CD8-positive, alpha-beta memory T cell (primary cell): ENCODE measurements around the gene EN2. TPM values are rescaled to one million over a fixed set of nuclear protein-coding genes. Genes with fewer than 3 reads are reported as not detected.
A peak's percentile ranks its signal among the peaks of the same experiment; 100 is the strongest.

Experiments
- CTCF ChIA-PET: fragments of 350-600 bp; sonication (Branson Sonifier 250); formaldehyde crosslinking; loops from one replicate; lab custom pipeline; 2021; ENCODE audit warnings: antibody characterized with exemption; lab: Charles Lee
- POLR2A ChIA-PET: fragments of 350-600 bp; sonication (Branson Sonifier 250); formaldehyde crosslinking; loops from one replicate; lab custom pipeline; 2021; ENCODE audit warnings: antibody characterized with exemption; lab: Charles Lee
- DNase-seq, 5 donors: peaks; one replicate each; pipeline versions ENCODE4 v3.0.0 to v3.0.0-alpha.2; 2020 to 2022; ENCODE audit warnings: mixed read lengths in 1 of 5
- H3K27ac ChIP-seq: one replicate; pipeline ENCODE4 v1.7.0; 2013; ENCODE audit warnings: low read depth, mild to moderate bottlenecking, low read length, moderate library complexity
- H3K27me3 ChIP-seq: 2 replicates; pipeline ENCODE4 v1.7.0; 2013; ENCODE audit warnings: low read length, mild to moderate bottlenecking; ENCODE audit not compliant: insufficient read depth, poor library complexity, severe bottlenecking
- H3K36me3 ChIP-seq: 2 replicates; pipeline ENCODE4 v1.7.0; 2013; ENCODE audit warnings: mild to moderate bottlenecking, low read length, moderate library complexity; ENCODE audit not compliant: insufficient read depth
- H3K4me1 ChIP-seq: 2 replicates; pipeline ENCODE4 v1.7.0; 2013; ENCODE audit warnings: mild to moderate bottlenecking, low read length, moderate library complexity; ENCODE audit not compliant: insufficient read depth
- H3K4me3 ChIP-seq: 2 replicates; pipeline ENCODE4 v1.7.0; 2013; ENCODE audit warnings: mild to moderate bottlenecking, low read length
- H3K9me3 ChIP-seq: 2 replicates; pipeline ENCODE4 v1.7.0; 2013; ENCODE audit warnings: mild to moderate bottlenecking, low read length
- H3K27ac Mint-ChIP-seq, 8 donors: one replicate each; pipeline ENCODE4 v1.8.0; 2020 to 2021; ENCODE audit warnings: mixed read lengths in 8 of 8, mild to moderate bottlenecking in 6 of 8, inconsistent platforms in 3 of 8, moderate library complexity in 3 of 8
- H3K27me3 Mint-ChIP-seq, 2 donors: one replicate each; pipeline ENCODE4 v1.8.0; 2020 to 2021; ENCODE audit warnings: mixed read lengths in 2 of 2, mild to moderate bottlenecking in 1 of 2, moderate library complexity in 1 of 2
- H3K36me3 Mint-ChIP-seq, 3 donors: one replicate each; pipeline ENCODE4 v1.8.0; 2020 to 2021; ENCODE audit warnings: mixed read lengths in 3 of 3, inconsistent platforms in 1 of 3, mild to moderate bottlenecking in 1 of 3
- H3K4me1 Mint-ChIP-seq, 3 donors: one replicate each; pipeline ENCODE4 v1.8.0; 2020 to 2021; ENCODE audit warnings: mixed read lengths in 3 of 3, inconsistent platforms in 1 of 3, mild to moderate bottlenecking in 1 of 3
- H3K4me3 Mint-ChIP-seq, 7 donors: one replicate each; pipeline ENCODE4 v1.8.0; 2020 to 2021; ENCODE audit warnings: mixed read lengths in 7 of 7, mild to moderate bottlenecking in 6 of 7, moderate library complexity in 4 of 7, inconsistent platforms in 2 of 7
- H3K9me3 Mint-ChIP-seq, 5 donors: one replicate each; pipeline ENCODE4 v1.8.0; 2020 to 2022; ENCODE audit warnings: mixed read lengths in 5 of 5, mild to moderate bottlenecking in 3 of 5, moderate library complexity in 2 of 5, inconsistent platforms in 1 of 5
- polyA plus RNA-seq: library from polyadenylated mRNA; unstranded; fragments of 300-500 nt; fragmentation: Illumina TruSeq; gene quantifications from one replicate; pipeline ENCODE4 v1.2.3, GENCODE V29; 2021
- total RNA-seq, 2 experiments: library from RNA; stranded (reverse); gene quantifications; one replicate each; pipeline ENCODE4 v1.2.3, GENCODE V29; 2021

EN2 gene
- total and polyA plus RNA-seq, 3 experiments from 2014 or later = not detected

DNA sequence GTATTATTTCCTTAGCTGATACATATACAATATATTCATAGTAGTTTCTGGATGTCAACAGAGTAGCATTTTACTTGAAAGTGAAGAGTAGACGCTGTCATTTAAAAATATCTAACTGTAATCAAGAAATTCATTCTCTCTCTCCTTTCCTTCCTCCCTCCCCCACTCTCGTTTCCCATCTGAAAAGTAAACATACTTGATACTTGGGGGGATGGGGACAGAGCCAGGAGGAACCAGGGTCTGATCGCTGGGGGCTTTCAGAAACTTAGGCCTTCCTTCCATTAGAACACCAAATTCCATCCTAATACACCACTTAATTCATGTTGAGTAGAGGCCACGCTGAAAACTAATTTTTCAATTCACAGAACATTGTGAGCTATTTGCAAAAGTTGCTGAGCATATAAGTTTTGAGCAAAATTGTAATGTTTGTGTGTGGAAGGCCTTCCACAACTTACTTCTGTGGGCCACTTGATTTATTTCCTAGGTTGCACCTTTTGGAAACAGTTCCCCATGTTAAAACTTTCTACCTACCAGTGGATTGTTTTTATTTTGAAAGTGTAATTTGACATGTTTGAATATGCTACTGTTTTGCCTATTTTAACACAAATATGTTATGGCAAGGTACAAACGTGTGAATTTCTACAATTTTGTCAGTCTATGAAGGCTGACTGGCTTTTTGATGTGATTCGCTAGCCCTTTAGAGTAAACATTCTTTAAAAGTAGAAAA, 53.2 kb downstream of the EN2 start:
- Mint-ChIP-seq H3K4me3 (no peak overlapping the region), H3K4me1 (peaks cover 16 to 31% (median 21%) of the 10 kb centered on the region in 3 donors), H3K36me3 (no peaks in the 10 kb centered on the region), H3K9me3 (peaks cover 0 to 8% (median 5%) of the 10 kb centered on the region in 5 donors), H3K27me3 (peaks cover 61 to 90% of the 10 kb centered on the region in 2 donors), H3K27ac (peak overlapping the region in 1 of 8 donors; percentile 43)
- no peaks in the 10 kb centered on the region for H3K36me3 ChIP-seq
- H3K27ac ChIP-seq = no peak overlapping the region
- ChIA-PET POLR2A (no interaction called here), CTCF (no interaction called here)
- H3K4me1 ChIP-seq = peaks cover 4% of the 10 kb centered on the region
- H3K27me3 ChIP-seq = peaks cover 58% of the 10 kb centered on the region
- DNase-seq = no peak
- H3K9me3 ChIP-seq = no peaks in the 10 kb centered on the region
- H3K4me3 ChIP-seq = no peak overlapping the region

- POLR2A ChIA-PET = no interaction called here
Measured at GRCh38 chr7:155511702-155511996, 53.7 kb downstream of the EN2 start.

GRCh38 chr7:155512246-155512887, 54.4 kb downstream of the EN2 start:
- no peak for DNase-seq
- Histone ChIP-seq H3K4me1 (no peaks in the 10 kb centered on the region), H3K27me3 (peaks cover 45% of the 10 kb centered on the region), H3K4me3 (no peak overlapping the region), H3K9me3 (no peaks in the 10 kb centered on the region), H3K27ac (no peak overlapping the region), H3K36me3 (no peaks in the 10 kb centered on the region)
- Mint-ChIP-seq H3K27ac (no peak overlapping the region), H3K36me3 (no peaks in the 10 kb centered on the region), H3K4me1 (peaks cover 12 to 23% (median 14%) of the 10 kb centered on the region in 3 donors), H3K9me3 (peaks cover 0 to 6% (median 5%) of the 10 kb centered on the region in 5 donors), H3K27me3 (peaks cover 55 to 88% of the 10 kb centered on the region in 2 donors), H3K4me3 (no peak overlapping the region)
- POLR2A ChIA-PET = no interaction called here
- CTCF ChIA-PET = no interaction called here

More at GRCh38 chr7:155511702-155511996, 53.7 kb downstream of the EN2 start:
- Mint-ChIP-seq H3K36me3 (no peaks in the 10 kb centered on the region), H3K9me3 (peaks cover 0 to 8% (median 5%) of the 10 kb centered on the region in 5 donors), H3K27me3 (peaks cover 58 to 89% of the 10 kb centered on the region in 2 donors), H3K4me3 (no peak overlapping the region), H3K4me1 (peaks cover 16 to 30% (median 19%) of the 10 kb centered on the region in 3 donors), H3K27ac (no peak overlapping the region)
- Histone ChIP-seq H3K27me3 (peaks cover 53% of the 10 kb centered on the region), H3K4me3 (no peak overlapping the region), H3K36me3 (no peaks in the 10 kb centered on the region), H3K9me3 (no peaks in the 10 kb centered on the region), H3K4me1 (peaks cover under 1% of the 10 kb centered on the region), H3K27ac (no peak overlapping the region)
- CTCF ChIA-PET = no interaction called here
- no peak for DNase-seq

GRCh38 chr7:155513543-155514285, 55.8 kb downstream of the EN2 start:
- CTCF ChIA-PET = no interaction called here

GRCh38 chr7:155514296-155514695, 56.4 kb downstream of the EN2 start:
- Mint-ChIP-seq H3K4me3 (no peak overlapping the region), H3K9me3 (peaks cover 0 to 4% (median under 1%) of the 10 kb centered on the region in 5 donors), H3K27ac (no peak overlapping the region), H3K4me1 (peaks cover 8 to 13% (median 9%) of the 10 kb centered on the region in 3 donors), H3K36me3 (no peaks in the 10 kb centered on the region), H3K27me3 (peaks cover 50 to 87% of the 10 kb centered on the region in 2 donors)
- no peak overlapping the region for H3K4me3 ChIP-seq
- no peaks in the 10 kb centered on the region for H3K4me1 ChIP-seq
- H3K36me3 ChIP-seq = no peaks in the 10 kb centered on the region
- no peaks in the 10 kb centered on the region for H3K9me3 ChIP-seq
- peaks cover 27% of the 10 kb centered on the region for H3K27me3 ChIP-seq
- ChIA-PET CTCF (no interaction called here), POLR2A (no interaction called here)
- DNase-seq = no peak
- no peak overlapping the region for H3K27ac ChIP-seq

More at GRCh38 chr7:155513543-155514285, 55.8 kb downstream of the EN2 start:
- Mint-ChIP-seq H3K27me3 (peaks cover 53 to 88% of the 10 kb centered on the region in 2 donors), H3K4me1 (peaks cover 12 to 17% (median 14%) of the 10 kb centered on the region in 3 donors), H3K36me3 (no peaks in the 10 kb centered on the region), H3K27ac (no peak overlapping the region), H3K4me3 (no peak overlapping the region), H3K9me3 (peaks cover 0 to 6% (median 4%) of the 10 kb centered on the region in 5 donors)
- H3K4me3 ChIP-seq = no peak overlapping the region
- H3K27me3 ChIP-seq = peaks cover 33% of the 10 kb centered on the region
- no peaks in the 10 kb centered on the region for H3K9me3 ChIP-seq
- H3K27ac ChIP-seq = no peak overlapping the region
- no peaks in the 10 kb centered on the region for H3K36me3 ChIP-seq
- POLR2A ChIA-PET = no interaction called here
- no peak for DNase-seq
- no peaks in the 10 kb centered on the region for H3K4me1 ChIP-seq

Other genes starting within 250 kb of the EN2 start
- 10 to 100 TPM; 25.0 to 27.3 TPM for gene INSIG1, start 160.3 kb upstream of the EN2 start, total RNA-seq
- gene INSIG1, start 160.3 kb upstream of the EN2 start, polyA plus RNA-seq = 29.5 TPM
- gene CNPY1, start 88.4 kb downstream of the EN2 start, total RNA-seq = not detected
- gene CNPY1, start 88.4 kb downstream of the EN2 start, polyA plus RNA-seq = not detected
- 10 to 100 TPM; 68.7 to 71.6 TPM for gene RBM33, start 186.5 kb downstream of the EN2 start, total RNA-seq
- gene RBM33, start 186.5 kb downstream of the EN2 start, polyA plus RNA-seq = 68.5 TPM